SK-N-MC (cell line): Measurements from ENCODE around the gene FRMD3.

ENCODE experiments used
- EZH2 ChIP-seq: fragments of 200-600 bp; sonication (generic); IDR thresholded peaks from one replicate; pipeline ENCODE4 v1.6.1; 2017; ENCODE audit warnings: antibody characterized with exemption
- FOXP2 ChIP-seq: optimal IDR thresholded peaks from 2 replicates; pipeline ENCODE3; 2011; ENCODE audit warnings: mild to moderate bottlenecking, moderate library complexity; ENCODE audit not compliant: insufficient read depth; ENCODE audit errors: extremely low read length, control extremely low read depth
- POLR2AphosphoS5 ChIP-seq: IDR thresholded peaks from 2 replicates; pipeline ENCODE4 v1.6.1; 2012; ENCODE audit warnings: mild to moderate bottlenecking, low read depth, low read length, borderline replicate concordance

GRCh38 chr9:83469722-83470121, 68.5 kb downstream of the FRMD3 start:
- no peak for TF ChIP-seq POLR2AphosphoS5
- no peak for TF ChIP-seq EZH2
- TF ChIP-seq FOXP2: no peak
